HL-60 (cell line): Measurements from ENCODE around the gene VTI1A.

Source experiments
- POLR2AphosphoS5 ChIP-seq: IDR thresholded peaks from 2 replicates; pipeline ENCODE4 v1.6.1; 2012; ENCODE audit warnings: low read depth
- TF ChIP-seq, protein P1 (sequence below): IDR thresholded peaks from one replicate; pipeline ENCODE4 v1.5.1; 2011; ENCODE audit warnings: low read length, control low read depth, inconsistent platforms; ENCODE audit not compliant: insufficient read depth
- TF ChIP-seq, protein P2 (sequence below): IDR thresholded peaks from 2 replicates; pipeline ENCODE4 v1.6.1; 2012; ENCODE audit warnings: low read depth; ENCODE audit not compliant: insufficient replicate concordance

- TF ChIP-seq, protein P1, sequence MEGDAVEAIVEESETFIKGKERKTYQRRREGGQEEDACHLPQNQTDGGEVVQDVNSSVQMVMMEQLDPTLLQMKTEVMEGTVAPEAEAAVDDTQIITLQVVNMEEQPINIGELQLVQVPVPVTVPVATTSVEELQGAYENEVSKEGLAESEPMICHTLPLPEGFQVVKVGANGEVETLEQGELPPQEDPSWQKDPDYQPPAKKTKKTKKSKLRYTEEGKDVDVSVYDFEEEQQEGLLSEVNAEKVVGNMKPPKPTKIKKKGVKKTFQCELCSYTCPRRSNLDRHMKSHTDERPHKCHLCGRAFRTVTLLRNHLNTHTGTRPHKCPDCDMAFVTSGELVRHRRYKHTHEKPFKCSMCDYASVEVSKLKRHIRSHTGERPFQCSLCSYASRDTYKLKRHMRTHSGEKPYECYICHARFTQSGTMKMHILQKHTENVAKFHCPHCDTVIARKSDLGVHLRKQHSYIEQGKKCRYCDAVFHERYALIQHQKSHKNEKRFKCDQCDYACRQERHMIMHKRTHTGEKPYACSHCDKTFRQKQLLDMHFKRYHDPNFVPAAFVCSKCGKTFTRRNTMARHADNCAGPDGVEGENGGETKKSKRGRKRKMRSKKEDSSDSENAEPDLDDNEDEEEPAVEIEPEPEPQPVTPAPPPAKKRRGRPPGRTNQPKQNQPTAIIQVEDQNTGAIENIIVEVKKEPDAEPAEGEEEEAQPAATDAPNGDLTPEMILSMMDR: no peak
- no peak for TF ChIP-seq POLR2AphosphoS5
- TF ChIP-seq, protein P2, sequence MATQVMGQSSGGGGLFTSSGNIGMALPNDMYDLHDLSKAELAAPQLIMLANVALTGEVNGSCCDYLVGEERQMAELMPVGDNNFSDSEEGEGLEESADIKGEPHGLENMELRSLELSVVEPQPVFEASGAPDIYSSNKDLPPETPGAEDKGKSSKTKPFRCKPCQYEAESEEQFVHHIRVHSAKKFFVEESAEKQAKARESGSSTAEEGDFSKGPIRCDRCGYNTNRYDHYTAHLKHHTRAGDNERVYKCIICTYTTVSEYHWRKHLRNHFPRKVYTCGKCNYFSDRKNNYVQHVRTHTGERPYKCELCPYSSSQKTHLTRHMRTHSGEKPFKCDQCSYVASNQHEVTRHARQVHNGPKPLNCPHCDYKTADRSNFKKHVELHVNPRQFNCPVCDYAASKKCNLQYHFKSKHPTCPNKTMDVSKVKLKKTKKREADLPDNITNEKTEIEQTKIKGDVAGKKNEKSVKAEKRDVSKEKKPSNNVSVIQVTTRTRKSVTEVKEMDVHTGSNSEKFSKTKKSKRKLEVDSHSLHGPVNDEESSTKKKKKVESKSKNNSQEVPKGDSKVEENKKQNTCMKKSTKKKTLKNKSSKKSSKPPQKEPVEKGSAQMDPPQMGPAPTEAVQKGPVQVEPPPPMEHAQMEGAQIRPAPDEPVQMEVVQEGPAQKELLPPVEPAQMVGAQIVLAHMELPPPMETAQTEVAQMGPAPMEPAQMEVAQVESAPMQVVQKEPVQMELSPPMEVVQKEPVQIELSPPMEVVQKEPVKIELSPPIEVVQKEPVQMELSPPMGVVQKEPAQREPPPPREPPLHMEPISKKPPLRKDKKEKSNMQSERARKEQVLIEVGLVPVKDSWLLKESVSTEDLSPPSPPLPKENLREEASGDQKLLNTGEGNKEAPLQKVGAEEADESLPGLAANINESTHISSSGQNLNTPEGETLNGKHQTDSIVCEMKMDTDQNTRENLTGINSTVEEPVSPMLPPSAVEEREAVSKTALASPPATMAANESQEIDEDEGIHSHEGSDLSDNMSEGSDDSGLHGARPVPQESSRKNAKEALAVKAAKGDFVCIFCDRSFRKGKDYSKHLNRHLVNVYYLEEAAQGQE: no peak
Measured at GRCh38 chr10:112832361-112832878, 385.4 kb downstream of the VTI1A start.
